A673 (cell line): ENCODE measurements around the gene PYCR2.

Experiments
- EZH2 ChIP-seq: fragments of 200-600 bp; sonication (generic); IDR thresholded peaks from 2 replicates; pipeline ENCODE4 v1.6.1; 2017; ENCODE audit warnings: borderline replicate concordance, low read depth, mild to moderate bottlenecking, mixed read lengths, antibody characterized with exemption, low read length; ENCODE audit not compliant: poor library complexity, severe bottlenecking
- TF ChIP-seq, protein P1 (sequence below): fragments of 300-800, 200-600 bp; sonication (generic); conservative IDR thresholded peaks from 2 replicates; pipeline ENCODE4 v1.5.1; 2017; ENCODE audit warnings: low read depth, mild to moderate bottlenecking, antibody characterized with exemption, low read length, moderate library complexity, mixed read lengths

DNA sequence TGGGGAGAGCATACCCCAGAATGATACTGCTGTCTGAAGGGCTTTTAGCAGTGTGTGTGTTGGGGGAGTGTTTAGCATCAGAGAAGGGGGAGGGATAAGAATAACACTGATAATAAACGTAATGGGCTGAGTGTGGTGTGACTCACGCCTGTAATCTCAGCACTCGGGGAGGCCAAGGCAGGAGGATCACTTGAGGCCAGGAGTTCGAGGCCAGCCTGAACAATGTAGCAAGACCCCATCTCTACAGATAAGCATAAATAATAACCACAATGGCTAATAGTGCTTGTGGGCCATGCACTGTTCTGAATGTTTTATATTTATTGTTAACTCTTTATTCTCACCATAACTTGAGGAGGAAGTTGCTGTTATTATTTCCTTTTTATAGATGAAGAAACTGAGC, 19.5 kb upstream of the PYCR2 start:
- TF ChIP-seq EZH2, result no peak
- TF ChIP-seq, protein P1, sequence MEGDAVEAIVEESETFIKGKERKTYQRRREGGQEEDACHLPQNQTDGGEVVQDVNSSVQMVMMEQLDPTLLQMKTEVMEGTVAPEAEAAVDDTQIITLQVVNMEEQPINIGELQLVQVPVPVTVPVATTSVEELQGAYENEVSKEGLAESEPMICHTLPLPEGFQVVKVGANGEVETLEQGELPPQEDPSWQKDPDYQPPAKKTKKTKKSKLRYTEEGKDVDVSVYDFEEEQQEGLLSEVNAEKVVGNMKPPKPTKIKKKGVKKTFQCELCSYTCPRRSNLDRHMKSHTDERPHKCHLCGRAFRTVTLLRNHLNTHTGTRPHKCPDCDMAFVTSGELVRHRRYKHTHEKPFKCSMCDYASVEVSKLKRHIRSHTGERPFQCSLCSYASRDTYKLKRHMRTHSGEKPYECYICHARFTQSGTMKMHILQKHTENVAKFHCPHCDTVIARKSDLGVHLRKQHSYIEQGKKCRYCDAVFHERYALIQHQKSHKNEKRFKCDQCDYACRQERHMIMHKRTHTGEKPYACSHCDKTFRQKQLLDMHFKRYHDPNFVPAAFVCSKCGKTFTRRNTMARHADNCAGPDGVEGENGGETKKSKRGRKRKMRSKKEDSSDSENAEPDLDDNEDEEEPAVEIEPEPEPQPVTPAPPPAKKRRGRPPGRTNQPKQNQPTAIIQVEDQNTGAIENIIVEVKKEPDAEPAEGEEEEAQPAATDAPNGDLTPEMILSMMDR, result no peak
